GM21576 (cell line): ENCODE results near the gene LIF.
"Not testable (repeated sequence)": the region's sequence is repeated elsewhere in the genome, so short reads cannot be mapped to it uniquely, and the experiment has no call there.

Experiments
- ATAC-seq: cut with Tn5 transposase; IDR thresholded peaks from one replicate; pipeline ENCODE4 v1.9.1; 2021; ENCODE audit warnings: mild to moderate bottlenecking, moderate library complexity; ENCODE audit not compliant: unreplicated experiment

The LIF gene

DNA sequence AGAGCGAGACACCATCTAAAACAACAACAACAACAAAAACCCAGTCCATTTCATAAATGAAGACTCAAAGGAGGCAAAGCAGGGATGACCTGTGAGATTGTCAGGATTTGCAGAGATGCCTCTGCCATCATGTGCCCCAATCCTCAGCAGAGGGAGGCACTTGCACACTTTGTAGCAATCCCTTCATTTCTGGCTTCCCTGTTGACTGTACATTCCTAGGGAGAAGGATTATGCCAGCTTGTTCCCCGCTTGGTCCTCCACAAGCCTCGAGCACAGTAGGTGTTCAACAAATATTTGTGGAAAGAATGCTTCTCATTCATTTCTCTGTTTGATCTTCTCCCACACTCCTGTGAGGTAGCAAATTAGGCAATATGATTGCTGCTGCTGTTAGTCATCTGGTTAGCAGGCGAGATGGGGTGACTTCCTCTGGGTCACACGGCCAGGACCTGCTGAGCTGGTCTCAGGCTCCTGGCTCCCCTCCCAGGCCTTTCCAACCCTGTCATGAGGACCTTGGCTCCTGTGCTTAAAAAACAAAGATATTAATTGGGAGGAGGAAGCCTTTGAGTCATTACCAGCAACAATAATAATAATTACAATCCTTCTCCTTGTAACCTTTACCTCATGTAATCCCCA lies 34.1 kb downstream of the LIF start:
- ATAC-seq = no peak

DNA sequence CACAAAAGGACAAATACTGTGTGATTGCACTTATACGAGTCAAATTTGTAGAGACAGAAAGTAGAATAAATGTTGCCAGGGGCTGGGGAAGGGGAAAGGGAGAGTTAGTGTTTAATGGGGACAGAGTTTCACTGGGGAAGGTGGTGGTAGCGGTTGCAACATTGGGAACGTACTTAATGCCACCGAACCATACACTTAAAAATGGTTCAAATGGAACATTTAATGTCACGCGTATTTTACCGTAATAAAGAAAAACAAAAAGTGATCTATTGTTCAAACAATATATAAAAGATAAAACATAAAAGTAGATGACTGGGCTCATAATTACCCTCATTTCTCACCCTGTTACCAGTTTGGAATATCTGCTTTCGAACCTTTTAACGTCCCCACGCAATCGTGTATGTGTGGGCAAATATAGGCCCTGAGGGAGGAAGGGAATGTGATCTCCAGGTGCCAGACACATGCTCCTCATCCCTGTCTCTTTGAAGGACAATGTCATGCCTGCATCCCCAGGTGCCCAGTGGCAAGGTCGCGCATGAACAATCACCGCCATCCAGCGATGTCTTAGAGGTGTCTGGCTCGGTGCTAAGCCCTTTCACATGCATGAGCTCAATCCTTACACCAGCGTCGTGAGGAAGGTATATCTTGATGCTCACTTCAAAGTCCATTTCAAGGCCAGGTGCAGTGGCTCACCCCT lies 35.3 kb downstream of the LIF start:
- ATAC-seq = no peak

DNA sequence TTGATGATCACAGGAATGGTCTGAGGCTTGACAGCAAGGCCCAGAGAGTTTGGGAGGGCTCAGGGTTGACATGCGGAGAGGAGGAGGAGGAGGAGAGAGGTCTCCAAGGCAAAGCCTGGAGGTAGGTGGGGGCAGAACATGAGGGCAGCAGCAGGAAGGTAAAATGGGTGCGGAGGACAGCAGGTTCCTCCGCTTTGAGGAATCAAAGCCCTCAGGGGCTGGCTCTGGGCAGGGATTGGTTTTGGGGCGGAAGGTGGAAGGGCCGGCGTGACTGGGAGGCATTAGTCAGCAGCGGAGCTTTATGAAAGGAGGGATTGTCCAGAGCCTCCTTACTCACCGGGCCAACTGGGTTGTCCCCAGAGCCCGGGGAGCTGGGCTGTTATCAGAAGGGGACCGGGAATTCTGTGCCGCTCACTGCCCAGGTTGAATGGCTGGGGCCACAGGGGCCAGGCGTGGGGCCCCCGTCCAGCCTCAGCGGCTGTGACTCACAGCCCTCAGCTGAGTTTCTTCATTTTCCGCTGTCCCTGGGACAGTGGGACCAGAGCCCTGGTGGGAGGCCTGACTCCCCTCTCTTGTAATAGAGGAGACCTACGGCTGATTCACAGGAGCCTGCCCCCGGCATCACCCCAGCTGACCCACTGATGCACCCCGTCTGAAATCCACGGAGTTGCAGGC lies 36.2 kb downstream of the LIF start:
- no peak for ATAC-seq

DNA sequence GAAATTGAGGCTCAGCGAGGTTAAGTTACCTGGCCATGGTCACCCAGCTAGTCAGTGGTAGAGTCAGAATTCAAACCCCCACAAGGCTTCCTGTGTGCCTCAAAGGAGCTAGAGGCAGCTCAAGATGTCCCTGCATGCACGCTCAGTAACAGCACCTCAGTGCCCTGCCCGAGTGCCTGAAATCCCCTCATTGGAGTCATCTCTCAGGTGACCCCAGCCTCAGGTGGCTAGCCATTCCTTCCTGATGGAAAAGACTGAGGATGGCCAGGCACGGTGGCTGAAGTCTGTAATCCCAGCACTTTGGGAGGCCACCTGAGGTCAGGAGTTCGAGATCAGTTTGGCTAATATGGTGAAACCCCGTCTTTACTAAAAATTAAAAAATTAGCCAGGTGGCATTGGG lies 36.9 kb downstream of the LIF start:
- ATAC-seq = no peak

DNA sequence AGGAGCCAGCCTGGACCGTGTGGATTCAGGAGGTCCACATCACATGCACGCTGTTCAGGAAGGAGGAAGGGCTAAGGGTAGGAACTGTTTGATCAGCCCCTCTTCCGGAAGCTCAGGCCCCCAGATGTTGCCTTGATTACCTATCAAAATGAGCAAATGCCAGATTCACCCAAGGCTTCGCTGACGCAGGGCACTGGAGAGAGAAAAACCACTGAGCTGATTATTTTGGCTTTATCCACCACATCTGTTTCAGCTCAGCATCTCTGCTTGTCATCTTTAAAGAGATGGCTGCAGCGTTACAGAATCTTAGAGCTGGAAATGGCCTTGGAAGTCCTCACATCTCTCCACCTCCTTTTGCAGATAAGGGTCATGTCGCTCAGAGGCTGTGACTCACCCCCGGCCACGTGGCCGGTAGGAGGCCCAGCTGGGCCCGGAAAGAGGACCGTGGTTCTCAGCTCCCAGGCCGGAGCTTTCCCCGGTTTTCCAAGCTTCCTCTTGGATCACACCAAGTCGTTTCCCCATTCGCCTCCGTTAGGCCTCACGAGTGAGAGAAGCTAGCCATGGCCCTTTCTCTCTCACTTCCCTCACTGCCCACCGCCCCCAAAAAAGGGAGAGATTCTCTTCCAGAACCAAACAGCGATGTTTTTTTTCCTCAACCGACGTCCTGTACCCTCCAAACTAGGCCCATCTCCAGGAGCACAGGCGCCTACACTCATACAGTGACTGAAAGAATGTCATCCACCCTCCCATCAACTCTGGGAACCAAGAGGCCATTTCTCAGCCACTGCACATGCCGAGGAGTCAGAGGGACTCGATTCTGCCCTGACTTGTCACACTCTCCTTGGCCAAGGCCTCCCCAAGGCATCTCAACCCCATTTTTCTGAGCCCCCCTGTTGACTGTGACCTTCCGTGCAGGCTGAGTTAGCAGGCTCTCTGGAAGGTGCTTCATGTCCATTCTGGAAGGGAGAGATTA lies 37.6 kb downstream of the LIF start:
- ATAC-seq = no peak

DNA sequence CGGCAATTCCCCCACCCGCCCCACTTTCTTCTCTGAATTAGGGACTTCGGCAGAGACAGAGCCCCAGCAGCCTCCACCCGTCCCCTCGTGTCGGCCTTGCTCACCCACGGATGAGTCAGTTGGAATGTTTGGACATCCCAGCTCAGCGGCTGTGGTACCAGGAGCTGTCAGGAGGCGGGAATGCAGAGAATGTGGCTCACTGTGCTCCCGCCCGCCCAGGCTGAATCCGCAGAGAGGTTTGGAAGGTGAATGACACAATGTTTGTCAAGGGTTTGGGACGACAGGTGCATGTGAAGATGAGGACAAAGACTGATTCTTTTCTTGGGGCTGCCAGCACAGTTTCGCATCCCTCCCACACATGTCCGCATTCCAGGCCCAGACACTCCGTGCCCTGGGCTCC lies 39.6 kb downstream of the LIF start:
- no peak for ATAC-seq

DNA sequence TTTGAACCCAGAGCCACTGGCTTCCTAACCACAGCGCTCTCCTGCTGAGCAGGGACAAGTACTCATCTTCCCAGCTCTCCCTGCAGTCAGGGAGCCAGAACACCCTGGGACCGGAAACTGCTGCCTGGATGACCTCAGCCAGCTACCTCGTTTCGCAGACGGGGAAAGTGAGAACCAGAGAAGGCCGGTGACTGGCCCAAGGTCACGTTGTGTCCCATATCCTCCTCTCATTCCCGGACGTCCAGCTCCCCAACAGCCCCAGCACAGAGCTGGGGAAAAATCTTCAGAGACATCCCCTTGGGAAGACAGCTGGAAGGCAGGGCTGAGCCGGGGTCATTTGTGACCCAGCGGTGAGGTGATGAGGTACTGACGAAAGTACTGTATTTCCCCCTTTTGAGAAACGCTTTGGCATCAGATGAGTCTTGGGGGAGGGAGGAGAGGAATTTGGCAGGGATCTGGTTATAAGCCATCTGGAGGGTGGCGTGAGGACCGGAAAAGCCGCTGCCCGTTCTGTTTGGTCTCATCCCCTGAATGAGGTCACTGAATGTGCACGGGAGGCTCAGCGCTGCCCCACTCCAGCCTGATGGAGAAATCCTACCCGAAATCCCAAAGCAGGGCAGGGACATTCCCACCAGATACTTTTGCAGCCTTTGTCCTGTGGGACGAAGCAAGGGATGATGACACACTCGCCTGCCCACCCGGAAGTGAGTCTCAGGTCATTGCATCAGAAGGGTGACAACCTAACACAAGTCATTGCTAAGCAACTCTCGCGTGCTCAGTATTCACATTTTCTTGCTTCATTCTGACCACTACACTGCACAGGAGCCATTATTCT lies 41.1 kb downstream of the LIF start:
- no peak for ATAC-seq

DNA sequence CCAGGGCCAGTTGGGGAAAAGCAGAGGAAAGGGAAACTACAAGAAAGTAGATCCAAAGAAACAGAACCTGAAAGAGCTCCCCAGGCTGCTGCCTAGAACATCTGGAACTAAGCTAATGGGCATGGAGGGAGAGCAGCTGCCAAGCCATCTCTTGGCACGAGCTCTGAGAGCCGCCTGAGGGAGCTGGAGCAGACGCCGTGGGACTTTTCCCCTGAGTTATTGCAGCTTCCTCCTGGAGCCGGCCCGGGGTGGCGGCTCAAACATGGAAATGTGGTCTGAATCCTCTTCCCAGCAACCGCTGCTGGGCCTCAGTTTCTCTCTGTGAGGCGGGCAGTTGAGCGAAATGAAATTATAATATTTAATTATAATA lies 41.8 kb downstream of the LIF start:
- no peak for ATAC-seq

DNA sequence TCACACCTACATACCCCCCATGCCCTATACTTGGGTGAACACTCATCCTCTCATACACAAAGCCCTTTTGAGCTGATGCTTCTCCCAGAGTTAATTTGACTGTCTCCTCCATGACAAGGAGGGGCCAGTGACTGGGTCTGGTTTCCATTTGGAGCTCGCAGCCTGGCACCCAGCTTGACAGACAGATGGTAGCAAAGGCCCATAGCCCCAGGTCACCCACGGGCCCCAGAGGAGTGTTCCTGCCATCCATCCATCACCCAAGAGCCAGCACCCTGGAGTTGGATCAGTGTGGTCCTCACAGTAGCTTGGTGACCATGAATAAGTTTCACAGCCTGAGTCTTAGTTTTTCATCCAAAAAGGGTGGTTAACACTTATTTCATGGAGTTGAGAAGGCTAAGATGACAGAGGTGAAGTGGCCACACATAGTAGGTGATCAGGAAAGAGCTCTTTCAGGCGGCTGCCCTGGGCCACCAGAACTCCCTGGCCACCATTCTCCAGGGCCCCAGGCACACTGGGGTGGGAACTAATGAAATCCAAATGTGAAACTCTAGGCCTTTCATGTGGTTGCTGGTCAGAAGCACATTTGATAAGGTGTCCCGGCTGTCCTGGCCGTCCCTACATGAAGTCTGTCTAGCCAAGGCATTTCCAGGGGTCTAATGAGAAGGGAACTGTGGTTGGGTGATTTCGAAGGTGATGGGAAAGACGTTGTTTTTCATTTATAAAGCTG lies 42.4 kb downstream of the LIF start:
- no peak for ATAC-seq

DNA sequence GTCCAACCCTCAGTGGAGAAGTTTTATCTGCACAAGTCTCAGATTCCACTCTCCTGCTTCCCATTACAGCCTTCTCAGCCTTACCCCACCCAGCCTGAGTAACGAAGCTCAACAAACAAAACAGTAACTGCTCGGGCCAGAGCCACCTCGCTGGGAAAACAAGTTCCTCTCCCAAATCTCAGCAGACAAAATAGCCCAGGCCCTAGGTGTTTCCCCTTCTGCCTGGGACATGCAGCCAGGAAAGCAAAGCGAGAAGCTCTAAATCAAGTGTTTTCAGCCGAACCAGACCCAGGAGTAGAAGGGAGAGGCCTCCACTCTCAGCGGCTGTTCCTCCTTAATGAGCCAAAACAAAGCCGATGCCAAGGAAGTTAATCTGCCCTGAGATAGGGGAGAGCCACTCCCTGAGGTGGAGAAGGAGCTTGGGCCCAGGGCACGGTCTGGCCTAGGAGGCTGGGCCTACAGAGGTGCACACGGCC lies 44.0 kb downstream of the LIF start:
- no peak for ATAC-seq

DNA sequence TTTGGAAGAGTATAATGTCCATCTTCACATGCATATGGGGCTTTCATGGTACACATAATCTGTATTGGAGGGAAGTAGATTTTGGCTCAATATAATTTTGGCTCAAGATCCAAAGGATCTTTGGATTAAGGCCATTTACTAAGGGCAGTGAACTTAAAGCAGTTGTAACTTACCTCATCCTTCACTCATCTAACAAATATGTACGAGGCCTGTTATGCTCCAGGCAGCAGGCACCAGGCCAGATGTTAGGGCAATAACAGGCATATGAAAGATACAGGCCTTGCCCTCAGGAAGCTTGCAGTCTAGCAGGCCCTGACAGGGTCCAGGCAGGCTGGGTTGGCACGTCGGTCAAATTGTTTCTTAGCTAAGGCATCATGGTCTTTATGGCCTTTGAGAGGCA lies 44.6 kb downstream of the LIF start:
- ATAC-seq = no peak

DNA sequence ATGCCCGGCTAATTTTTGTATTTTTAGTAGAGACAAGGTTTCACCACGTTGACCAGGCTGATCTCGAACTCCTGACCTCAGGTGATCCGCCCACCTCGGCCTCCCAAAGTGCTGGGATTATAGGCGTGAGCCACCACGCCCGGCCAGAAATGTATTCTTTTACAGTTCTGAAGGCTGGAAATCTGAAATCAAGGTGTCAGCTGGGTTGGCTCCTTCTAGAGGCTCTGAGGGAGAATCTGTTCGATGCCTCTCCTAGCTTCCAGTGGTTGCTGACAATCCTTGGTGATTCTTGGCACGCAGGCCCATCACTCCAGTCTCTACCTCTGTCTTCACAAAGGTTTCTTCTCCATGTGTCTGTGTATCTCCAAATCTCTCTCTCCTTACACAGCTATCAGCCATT lies 45.7 kb downstream of the LIF start:
- ATAC-seq = not testable (repeated sequence)

DNA sequence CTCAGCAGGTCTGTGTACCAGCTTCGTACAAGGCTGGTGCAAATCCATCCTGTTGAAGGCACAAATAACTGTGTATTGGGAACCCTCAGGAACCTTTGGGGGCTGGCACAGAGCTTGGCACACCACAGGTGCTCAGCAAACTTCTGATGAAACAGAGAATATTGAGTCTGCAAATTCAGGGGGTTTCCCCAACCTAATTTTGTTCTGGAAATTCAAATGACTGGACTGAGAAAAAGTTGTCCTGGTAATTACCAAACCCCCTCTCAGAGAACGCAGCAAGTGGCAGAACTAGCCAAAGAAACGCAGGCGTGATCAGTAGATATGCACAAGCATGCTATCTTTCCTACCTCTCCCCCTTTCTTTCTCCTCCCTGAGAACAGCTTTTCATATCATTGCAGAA lies 47.6 kb downstream of the LIF start:
- ATAC-seq = no peak

DNA sequence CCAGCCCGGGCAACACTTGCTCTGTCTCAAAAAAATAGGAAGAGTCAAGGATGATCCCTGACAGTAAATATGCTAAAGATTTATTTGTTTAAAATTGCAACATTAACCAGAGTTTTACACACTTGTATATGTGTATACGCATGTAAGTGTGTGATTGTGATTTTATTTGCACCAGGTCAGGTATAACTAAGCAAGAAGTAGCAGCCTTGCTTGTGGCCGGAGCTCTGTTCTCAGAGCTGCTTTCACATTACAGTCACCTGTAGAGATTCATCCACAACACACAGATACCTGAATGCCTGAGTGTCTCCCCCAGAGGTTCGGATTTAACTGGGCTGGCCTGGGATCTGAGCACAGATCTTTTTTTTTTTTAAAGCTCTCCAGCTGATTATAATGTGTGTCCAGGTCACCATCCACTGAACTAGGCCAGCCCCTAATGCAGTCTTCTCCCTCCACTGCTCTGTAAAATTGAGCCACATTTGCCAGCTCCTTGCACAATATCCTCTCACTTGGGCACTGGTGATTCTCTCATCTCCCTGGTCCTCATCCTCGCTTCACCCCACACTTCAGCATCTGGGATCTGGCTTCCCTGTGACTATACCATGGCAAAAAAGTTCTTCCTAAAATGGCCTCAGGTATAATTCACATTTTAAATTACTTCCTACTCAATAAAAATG lies 48.3 kb downstream of the LIF start:
- no peak for ATAC-seq

DNA sequence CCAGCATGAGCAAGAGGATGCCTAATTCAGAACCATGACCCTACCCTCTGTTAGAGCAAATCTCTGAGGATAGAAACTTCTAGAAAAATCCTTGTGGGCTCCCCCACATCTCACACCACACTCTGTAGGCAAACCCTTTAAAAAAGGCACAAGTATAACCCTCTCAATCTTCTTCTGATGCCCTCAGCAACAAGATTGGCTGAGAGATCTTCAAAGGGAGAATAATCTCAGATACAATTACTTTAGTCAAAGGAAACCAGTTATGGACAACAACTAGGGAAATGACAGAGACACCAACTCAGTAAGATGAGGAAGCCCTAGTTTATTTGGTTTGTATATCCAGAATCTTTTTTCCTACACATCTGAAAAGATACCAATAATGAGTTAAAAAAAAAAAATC lies 49.2 kb downstream of the LIF start:
- no peak for ATAC-seq

DNA sequence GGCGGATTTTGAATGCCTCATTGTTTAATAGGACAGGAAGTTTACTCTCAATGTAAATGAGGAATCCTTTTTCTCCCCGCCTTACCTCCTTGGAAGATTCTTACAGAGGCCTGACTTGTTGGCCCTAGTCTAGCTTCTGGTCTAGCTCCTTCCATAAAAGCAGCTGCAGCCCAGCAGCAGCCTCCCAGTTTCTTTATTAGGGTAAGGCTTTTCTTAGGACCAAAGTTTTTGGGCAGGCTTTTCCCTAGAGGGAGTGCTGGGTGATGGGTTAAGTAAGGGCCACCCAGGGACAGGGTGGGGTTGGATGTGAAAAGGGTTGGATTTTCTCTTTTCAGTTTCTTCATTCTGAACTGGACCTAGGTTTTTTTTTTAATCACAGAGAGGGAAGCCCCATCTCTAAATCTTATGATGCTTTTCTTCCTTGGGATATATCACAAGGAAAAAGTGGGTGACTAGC lies 49.7 kb downstream of the LIF start:
- no peak for ATAC-seq

DNA sequence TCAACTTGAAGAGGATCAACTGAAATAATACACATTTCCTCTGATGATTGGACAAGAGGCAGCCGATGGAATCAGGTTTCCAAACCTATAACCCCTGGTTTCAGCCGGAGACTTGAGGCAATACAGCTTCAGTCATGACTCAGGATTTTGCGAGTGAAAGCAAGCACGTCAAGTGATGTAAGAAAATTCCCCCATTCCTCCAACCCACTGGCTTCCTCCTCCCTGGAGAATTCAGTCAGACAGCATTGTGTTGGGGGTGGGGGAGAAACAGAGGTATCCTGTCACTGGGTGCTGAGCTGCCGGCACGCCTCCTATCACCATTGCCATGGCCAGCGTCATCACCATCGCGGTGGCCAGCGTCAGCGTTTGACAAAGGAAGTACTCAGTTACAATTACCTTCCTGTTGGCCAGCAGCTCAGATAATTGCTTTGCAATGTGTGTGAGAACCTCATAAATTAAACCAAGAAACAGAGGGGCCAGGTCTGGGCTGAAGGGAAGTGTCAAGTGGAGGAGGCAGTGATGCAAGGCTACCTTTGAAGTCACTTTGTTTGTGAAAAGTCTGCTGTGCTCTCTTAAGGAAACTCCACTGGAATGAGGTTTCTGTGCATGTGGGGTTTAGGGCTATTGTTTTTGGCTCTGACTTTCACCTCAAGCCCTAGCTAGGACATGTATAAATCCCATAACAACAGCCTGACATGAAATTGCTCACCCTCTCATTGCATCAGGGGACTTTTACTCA lies 50.2 kb downstream of the LIF start:
- no peak for ATAC-seq
